GM21528 (cell line): ENCODE data around the gene WDFY3.

Experiments
- ATAC-seq: cut with Tn5 transposase; IDR thresholded peaks from one replicate; pipeline ENCODE4 v1.9.1; 2021; ENCODE audit warnings: mild to moderate bottlenecking, moderate library complexity; ENCODE audit not compliant: unreplicated experiment, low FRiP score

Gene WDFY3

GRCh38 chr4:84644087-84644486 is 322.4 kb downstream of the WDFY3 start:
- ATAC-seq: no peak

GRCh38 chr4:84639145-84639544 is 327.3 kb downstream of the WDFY3 start:
- no peak for ATAC-seq

GRCh38 chr4:84638092-84638491 is 328.4 kb downstream of the WDFY3 start:
- ATAC-seq: no peak

- ATAC-seq: no peak
These were observed 331.5 kb downstream of the WDFY3 start for GRCh38 chr4:84634961-84635360.

- ATAC-seq: no peak
These were observed 334.4 kb downstream of the WDFY3 start for GRCh38 chr4:84632092-84632491.

GRCh38 chr4:84631573-84631972 is 334.9 kb downstream of the WDFY3 start:
- ATAC-seq: no peak

GRCh38 chr4:84626673-84627072 is 339.8 kb downstream of the WDFY3 start:
- ATAC-seq: no peak

- no peak for ATAC-seq
These were observed 342.8 kb downstream of the WDFY3 start for GRCh38 chr4:84623661-84624060.

- no peak for ATAC-seq
These were observed 343.5 kb downstream of the WDFY3 start for GRCh38 chr4:84622959-84623358.
